Central memory CD4-positive, alpha-beta T cell (primary cell): ENCODE data around the gene PORCN.
"Not testable (repeated sequence)": the region's sequence is repeated elsewhere in the genome, so short reads cannot be mapped to it uniquely, and the experiment has no call there.

ENCODE experiments used
- DNase-seq: peaks from one replicate; pipeline ENCODE4 v3.0.0; 2022

PORCN gene

DNA sequence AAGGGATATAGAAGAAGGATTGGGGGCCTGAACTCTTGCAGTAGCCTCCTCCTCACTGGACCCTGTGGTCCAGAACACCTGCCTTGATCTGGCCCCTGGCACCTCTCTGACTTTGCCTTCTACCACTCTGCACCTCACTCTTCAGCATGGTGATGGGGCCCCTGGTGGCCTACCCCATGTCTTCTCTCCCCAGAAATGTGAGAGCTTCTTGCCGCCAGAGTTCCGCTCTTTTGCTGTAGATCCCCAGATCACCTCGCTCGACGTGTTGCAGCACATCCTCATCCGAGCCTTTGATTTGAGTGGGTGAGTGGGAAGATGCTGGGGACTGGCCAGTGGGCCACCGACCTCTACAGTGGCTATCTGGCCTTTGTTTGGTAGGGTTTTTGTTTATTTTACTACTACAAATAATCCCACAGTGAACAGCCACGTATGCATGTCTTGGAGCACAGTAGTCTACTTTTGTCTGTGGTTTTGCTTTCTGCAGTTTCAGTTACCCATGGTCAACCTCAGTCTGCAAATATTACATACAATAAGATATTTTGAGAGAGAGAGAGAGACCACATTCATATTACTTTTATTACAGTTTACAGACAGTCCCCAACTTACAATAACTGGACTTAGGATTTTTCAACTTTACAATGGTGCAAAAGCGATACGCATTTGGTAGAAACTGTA lies 32.5 kb downstream of the PORCN start:
- no peak for DNase-seq

DNA sequence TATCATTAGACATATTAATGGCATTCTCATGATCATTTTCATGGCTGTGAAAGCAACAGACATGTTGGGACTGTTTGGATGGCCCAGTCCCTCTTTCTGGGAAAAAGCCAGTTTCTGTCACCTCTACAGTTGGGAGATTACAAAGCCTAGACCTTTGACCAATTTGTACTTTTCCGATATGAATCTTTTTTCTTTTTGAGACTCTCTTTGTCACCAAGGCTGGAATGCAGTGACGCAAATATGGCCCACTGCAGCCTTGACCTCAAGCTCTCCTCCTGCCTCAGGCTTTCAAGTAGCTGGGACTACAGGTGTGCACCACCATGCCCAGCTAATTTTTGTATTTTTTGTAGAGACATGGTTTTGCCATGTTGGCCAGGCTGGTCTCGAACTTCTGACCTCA lies 40.1 kb downstream of the PORCN start:
- DNase-seq: no peak

DNA sequence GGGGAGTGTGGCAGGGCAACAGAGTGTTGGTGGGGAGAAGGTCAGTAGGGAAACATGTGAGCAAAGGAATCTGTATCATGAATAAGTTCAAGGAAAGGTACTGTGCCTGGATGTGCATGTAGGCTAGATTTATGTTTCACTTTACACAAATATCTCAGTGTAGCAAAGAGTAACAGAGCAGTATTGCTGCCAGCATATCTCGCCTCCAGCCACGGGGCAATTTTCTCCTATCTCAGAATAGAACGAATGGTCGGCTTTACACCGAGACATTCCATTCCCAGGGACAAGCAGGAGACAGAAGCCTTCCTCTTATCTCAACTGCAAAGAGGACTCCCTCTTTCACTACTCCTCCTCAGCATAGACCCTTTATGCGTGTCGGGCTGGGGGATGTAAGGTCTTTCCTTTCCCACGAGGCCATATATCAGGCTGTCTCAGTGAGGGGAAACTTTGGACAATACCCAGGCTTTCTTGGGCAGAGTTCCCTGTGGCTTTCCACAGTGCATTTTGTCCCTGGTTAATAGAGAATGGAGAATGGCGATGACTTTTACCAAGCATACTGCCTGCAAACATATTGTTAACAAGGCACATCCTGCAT lies 47.0 kb downstream of the PORCN start:
- DNase-seq: not testable (repeated sequence)

DNA sequence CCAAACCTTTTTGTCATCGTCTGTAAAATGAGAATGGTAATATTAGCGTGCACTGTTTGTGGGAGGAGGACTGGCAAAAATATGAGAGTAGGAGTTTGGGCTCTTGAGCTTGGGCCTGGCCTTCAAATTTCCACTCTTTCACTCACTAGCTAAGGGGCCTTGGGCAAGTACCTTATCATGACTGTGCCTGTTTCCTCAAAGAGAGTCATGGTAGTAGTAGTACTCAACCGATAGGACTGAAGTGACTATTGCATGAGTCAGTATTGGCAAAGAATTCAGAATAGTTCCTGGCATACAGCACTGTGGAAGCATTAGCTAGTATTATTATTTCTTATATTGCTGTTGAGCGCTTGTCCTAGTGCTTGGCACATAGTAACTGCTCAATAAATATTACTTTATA lies 49.5 kb downstream of the PORCN start:
- no peak for DNase-seq

DNA sequence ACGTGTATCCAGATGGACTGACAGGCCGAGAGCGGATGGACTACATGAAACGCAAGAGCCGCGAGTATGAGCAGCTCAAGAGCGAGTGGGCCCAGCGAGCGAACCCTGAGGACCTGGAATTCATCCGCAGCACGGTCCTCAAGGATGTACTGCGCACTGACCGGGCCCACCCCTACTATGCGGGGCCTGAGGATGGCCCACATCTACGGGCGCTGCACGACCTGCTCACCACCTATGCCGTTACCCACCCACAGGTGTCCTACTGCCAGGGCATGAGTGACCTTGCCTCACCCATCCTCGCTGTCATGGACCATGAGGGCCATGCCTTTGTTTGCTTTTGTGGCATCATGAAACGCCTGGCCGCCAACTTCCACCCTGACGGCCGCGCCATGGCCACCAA lies 50.8 kb downstream of the PORCN start:
- no peak for DNase-seq

DNA sequence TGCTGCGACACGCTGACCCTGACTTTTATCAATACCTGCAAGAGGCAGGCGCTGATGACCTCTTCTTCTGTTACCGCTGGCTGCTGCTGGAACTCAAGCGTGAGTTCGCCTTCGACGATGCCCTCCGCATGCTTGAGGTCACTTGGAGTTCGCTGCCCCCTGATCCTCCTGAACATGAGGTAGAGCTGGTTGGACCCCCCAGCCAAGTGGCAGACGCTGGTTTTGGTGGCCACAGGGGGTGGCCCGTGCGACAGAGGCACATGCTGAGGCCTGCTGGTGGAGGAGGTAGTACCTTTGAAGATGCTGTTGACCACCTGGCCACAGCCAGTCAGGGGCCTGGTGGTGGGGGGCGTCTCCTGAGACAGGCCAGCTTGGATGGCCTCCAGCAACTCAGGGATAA lies 51.3 kb downstream of the PORCN start:
- no peak for DNase-seq

DNA sequence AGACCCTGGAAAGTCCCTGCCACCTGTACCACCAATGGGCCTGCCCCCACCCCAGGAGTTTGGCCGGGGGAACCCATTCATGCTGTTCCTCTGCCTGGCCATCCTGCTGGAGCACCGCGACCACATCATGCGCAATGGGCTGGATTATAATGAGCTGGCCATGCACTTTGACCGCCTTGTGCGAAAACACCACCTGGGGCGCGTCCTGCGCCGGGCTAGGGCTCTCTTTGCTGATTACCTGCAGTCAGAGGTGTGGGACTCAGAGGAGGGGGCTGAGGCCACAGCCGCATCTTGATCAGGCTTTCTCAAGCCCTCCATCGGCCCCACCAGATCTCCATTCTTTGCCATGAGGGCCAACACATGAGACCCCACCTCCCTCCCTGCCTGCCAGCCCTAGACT lies 51.9 kb downstream of the PORCN start:
- DNase-seq: no peak

DNA sequence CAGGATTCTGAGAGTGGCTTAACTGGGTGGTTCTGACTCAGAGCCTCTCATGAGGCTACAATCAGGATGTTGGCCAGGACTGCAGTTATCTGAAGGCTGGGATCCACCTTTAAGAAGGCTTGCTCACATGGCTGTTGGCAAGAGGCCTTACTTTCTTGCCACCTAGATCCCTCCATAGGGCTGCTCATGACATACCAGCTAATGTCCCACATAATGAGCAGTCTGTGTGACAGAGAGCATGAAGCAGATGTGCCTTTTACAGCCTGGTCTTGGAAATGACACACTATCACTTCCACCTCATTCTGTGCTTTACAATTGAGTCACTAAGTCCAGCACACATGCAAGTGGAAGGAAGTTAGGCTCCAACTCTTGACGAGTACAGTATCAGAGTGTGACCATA lies 61.2 kb downstream of the PORCN start:
- no peak for DNase-seq
